Hippocampal formation (tissue), 2 donors: ENCODE data around the gene SCAMP1.
"Not testable (repeated sequence)": the region's sequence is repeated elsewhere in the genome, so short reads cannot be mapped to it uniquely, and the experiment has no call there.

Experiments
- DNase-seq, 2 donors: peaks; one replicate each; lab custom pipeline; 2025; lab: John Stamatoyannopoulos, UW

SCAMP1 gene, protein sequence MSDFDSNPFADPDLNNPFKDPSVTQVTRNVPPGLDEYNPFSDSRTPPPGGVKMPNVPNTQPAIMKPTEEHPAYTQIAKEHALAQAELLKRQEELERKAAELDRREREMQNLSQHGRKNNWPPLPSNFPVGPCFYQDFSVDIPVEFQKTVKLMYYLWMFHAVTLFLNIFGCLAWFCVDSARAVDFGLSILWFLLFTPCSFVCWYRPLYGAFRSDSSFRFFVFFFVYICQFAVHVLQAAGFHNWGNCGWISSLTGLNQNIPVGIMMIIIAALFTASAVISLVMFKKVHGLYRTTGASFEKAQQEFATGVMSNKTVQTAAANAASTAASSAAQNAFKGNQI

DNA sequence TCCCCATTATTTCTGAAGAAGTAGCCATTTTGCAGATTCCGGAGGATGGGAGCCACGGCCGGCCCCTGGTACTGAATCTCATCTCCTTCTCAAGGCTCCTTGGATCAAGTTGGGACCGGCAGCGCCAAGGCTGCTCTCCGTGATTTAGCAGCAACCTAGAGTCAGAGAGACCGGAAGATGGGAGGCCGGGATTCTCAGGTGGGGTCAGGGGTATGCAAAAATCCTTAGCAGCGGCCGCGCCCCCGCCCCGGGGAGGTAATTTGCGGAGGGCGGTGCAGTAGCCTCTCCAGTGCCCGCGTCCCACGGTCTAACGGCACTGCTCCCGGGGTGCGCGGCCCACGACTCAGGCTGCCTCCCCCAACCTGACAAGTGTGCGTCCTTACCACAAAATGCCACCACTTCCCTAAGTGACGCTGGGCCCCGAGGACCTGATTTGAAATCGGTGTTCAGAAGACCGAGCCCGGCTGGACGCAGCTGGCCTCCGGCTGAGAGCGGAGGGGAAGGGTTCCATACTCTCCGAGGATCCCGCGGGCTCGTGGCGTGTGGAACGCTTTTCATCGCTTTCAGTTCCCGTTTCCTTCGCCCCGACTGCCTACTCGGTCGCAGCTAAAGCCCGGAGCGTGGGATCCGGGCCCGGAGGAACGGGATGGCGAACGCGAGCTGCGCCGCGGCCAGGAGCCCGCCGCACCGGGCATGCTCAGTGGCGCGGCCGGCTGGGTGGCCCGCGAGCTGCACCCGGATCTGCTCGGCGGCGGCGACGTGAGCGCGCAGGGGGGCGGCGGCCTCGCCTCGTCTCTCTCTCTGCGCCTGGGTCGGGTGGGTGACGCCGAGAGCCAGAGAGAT, at the start of gene SCAMP1:
Gene SCAMP1 (plus strand): TSS at position 787 of the 843 bp plus-strand sequence. CDS start 55 bp downstream, at position 842.
- DNase-seq = peak; percentile 88 to 90

DNA sequence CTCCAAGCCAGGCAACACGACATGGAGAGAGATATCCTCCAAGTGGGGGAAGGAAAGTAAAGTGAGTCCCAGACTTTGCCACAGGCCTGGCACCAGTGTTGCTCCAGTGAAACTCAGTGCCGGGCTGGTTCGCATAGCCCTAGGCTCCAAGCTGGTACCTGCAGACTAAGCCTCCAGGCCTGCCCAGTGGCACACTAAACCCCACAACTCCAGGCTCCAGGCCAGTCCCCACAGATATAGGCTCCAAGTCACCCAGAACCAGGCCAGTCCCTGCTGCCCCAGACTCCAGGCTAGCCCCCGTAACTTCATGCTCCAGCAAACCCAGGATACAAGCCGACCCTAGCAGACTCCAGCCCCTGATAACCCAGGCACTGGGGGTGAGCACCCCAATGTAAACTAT, 42.9 kb upstream of the SCAMP1 start:
- DNase-seq = no peak

DNA sequence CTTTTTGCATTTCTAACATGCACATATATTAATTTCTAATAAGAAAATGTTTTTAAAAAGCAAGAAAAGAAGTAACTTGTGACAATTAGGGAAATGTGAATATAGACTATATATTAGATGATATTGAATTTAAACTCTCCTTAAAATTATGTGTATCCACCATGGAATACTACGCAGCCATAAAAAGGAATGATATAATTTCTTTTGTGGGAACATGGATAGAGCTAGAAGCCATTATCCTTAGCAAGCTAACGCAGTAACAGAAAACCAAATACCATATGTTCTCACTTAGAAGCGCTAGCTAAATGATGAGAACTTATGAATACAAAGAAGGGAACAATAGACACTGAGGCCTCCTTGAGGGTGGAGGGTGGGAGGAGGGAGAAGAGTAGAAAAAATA, 42.1 kb upstream of the SCAMP1 start:
- DNase-seq = no peak

DNA sequence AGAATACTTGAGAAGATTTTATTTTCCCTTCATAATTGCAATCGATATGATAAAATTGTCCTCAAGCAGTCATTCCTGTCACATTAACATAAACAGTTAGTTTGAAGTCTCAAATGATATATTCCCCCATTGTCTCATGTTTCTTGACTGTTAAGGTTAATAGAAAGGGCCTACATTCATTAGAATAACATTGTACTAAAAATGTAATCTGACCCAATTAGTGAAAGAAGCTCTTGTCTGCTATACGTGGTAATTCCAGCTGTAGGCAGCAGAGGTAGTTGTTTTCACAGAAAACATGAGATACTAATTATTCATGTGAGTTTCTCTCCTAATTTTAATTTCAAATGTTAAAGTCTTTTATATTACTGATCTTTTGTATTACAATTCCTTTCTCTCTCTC, 40.0 kb upstream of the SCAMP1 start:
- DNase-seq = peak in 1 of 2 donors; percentile 13

DNA sequence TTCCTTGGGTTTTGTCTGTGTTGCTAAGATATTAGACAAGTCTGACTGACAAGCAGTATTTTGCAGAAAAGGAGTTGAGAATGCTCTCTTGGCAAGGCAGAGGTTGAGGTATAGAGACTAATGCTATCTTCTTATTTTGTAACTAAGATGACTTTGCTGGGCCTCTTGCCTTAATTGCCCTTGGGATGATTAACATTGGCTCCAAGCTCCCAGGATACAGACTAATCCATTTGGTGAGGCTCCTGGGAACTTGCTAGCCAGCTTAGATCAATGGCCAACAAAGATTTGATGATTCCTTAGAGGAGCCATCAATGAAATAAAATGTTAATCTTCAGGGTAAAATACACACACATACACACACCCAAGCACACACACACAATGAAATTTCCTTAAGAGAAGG, 37.2 kb upstream of the SCAMP1 start:
- no peak for DNase-seq

DNA sequence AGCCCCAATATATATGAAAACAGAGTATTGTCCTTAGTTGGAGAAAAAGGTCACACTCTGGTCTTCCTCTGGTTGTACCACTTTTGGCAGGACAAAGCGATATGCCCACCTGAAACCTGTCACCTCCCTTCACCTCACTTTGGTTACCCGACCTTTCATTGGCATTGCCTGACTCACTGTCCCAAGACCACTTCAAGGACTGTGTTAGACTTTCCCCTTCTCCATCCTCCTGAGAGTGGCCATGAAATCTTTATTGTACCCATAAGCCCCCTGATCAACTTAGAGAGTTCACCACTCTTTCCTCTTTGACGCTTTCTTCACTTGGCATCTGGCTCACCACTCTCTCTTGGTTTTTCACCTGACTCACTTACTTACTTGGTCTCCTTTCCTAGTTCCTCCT, 33.5 kb upstream of the SCAMP1 start:
- DNase-seq = no peak

DNA sequence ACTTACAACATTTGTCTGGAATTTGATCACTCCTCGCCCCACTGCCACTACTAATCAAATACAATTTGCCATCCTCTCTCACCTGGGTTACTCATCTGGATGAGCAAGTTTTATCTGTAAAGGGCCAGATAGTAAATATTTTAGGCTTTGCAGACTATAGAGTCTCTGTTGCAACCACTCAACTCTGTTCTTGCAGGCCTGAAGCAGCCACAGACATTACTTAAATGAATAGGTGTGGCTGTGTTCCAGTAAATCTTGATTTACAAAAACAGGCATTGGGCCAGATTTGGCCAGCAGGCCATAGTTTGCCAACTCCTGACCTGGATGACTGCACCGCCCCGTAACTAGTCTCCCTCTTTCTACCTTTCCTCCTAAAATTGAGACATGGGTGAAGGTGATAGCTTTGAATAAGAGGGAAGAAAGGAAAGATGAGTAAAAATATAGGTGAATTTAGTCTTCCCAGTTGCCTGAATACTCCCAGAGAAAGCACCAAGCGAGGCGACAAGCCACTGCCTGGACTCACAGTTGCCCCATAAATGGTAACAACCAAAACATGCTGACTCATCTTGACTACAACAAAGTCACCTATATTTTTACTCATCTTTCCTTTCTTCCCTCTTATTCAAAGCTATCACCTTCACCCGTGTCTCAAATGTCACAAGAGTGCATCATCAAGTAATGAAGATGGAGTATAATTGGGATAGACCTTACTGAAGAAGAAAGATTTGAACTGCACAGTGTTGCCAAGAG, 32.5 kb upstream of the SCAMP1 start:
- no peak for DNase-seq

DNA sequence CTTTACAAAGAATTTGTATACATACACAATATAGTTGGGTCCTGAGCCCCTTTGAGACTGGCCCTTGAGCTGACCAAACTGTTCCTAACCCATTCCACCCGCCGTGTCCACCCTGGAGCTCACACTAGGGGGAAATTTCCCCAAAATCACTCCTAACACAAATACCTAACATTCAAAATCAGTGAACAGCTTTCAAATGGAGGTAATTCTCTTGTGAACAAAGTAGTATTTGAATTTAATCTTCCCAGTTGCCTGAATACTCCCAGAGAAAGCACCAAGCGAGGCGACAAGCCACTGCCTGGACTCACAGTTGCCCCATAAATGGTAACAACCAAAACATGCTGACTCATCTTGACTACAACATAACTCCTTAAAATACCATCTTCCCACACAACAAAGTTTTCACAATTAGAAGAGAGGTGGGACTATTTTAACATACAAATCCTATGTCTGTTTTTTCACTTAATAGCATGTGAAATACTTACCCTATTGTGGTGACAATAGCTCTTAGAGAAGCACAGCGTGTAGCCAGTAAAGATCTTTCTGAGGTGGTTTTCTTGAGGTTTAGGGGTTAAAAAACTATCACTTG, 31.7 kb upstream of the SCAMP1 start:
- no peak for DNase-seq

DNA sequence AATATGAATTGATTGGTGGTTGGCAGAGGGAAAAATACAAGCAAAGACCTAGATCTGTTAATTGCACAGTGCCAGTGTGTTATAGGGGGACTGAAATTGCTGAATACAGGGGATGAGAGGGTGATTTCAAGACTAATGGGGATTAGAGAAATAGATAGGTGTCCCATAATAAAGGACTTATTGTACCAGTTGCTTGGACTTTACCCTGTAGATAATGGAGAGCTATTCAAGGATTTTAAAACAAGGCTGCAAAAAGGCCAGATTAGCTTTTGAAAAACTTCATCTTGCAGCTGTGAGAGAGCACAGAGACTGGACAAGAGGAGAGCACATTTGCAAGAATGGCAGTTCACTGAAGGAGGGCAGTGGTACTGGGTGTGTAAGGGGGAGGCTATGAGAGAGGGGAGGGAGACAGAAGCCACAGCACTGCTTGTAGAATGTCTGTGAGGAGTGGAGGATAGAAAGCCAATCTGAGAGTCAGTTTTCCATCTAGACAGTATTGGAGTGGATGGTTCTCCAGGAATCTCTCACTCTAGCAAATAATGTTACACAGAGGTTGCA, 28.8 kb upstream of the SCAMP1 start:
- DNase-seq = no peak

DNA sequence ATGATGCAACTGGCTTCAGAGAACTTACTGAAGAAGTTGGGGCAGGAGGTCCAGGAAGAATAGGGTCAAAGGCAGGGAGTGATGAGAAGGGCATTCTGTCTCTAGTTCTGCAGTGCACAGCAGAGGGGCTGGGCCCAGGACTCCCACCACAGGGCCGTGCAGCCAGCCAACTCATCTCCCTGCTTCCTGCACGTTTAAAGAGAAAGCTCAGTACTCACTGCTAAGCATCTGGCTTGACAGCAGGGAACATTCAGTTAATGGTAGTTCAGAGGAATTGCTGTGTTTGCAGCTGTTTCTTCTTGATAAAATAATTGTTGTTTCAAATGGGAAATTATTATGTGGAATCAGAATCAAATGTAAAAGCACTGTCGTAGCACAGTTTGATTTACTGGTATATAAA, 25.6 kb upstream of the SCAMP1 start:
- DNase-seq = no peak

DNA sequence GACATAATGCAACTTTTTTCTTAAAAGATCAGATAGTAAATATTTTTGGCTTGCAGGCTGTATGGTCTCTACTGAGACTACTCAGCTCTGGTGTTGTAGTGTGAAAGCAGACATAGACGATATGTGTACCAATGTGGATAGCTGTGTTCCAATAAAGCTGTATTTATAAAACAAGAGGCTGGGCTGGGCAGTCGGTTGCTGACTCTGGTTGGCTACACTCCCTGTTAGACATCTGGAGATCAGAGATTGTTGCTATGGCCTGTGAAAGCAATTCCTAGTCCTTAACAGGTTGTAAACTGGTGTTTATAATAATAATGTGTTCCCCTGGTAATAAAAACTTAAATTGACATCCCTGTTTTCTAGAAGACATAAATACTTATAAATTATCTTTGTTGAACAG, 24.4 kb upstream of the SCAMP1 start:
- no peak for DNase-seq

DNA sequence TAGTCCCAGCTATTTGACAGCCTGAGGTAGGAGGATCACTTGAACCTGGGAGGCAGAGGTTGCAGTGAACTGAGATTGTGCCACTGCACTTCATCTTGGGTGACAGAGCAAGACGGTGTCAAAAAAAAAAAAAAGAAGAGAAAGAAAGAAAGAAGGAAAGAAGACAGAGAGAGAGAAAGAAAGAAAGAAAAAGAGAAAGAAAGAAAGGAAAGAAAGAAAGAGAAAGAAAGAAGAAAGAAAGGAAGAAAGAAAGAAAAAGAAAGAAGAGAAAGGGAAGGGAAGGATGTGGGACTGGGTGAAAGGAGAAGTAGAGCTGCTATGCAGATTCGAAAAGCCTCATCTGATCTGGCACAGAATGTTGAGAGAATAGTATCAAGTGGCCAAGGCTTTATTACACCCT, 23.7 kb upstream of the SCAMP1 start:
- DNase-seq = no peak

DNA sequence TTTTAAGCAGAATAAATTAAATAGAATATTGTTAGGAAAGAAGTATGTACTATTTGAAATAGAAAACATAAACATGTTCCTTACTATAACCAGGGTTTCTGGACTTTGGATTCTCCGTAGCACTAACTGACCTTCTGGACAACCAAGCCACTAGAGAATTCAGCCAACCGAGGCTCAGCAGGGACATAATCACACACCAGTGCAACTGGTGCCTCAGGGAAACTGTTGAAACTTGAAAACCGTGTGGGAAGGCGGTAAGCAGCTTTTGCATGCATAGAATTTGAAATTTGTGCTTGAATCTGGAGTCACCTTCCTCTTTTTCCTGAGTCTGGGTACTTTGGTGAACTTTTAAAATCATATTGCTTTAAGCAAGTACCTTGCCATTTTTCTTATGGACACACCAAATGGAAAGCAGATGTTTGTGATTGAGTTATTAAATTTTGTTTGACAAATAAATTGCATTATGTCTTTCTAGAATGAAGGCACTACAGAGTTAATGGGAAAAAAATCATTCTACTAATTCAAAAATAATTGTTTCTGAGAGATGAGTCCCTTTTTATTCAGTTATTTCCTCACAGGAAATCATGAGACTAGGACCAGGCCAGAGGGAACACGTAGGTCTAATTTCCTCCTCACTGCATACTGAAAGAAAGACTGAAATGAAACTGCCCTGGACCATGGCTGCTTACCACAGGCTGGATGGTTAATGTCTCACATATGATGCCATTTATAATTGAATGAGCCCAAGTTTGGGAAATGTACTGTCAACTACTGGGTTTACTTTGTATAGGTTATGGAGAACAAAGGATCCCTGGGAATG, 20.6 kb upstream of the SCAMP1 start:
- DNase-seq = no peak

DNA sequence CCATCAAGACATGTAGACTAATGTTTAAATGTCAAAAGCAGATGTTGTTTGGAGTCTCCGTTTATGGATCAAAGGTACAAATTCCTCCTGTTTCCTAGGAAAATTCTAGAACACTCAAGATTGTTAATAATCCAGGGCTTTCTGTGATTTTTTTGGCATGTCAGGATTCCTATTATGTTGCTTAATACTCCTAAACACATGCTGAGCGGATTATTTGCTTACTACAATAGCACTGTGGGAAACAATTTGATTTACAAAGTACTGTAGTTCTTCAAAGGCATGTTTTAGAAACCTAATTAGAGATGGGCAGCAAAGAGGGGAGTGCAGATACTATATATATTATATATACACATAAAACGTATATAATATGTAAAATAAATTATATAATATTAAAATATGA, 19.0 kb upstream of the SCAMP1 start:
- DNase-seq = no peak

DNA sequence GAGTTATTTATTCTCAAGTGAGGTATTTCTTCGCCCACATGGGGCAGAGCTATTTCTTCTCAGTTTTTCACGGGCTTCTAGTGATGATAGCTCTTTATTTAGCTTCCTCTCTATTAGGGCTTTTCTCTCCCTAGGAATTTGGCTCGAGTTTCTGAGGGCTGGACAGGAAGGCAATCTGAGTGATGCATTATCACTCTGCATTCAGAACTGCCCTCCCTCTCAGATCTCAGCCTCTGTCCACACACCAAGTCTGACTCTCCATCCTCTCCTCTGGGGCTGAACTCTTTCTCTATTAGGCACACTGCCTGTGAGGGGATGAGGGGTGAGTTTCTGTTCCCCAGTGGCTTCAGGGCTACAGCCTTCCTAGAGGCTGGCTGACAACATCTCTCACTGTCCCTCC, 14.9 kb upstream of the SCAMP1 start:
- no peak for DNase-seq

DNA sequence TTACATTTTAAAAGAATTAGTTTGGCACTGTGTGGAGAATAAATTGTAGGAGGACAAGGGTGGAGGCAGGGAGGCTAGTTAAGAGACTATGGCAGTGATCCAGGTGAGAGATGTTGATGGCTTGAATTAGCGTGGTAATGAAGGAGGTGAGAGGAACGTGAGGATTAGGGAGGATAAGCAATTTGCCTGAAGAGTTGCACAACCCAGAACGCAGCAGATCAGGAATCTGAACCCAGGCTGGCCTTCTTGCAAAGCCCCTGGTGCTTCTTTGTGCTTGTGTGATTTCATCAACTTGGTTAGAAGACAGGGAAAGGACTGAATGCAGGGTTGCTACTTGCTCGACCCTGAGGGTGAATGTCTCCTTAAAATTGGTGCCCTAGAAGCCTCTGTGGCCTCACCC, 6.9 kb upstream of the SCAMP1 start:
- no peak for DNase-seq

DNA sequence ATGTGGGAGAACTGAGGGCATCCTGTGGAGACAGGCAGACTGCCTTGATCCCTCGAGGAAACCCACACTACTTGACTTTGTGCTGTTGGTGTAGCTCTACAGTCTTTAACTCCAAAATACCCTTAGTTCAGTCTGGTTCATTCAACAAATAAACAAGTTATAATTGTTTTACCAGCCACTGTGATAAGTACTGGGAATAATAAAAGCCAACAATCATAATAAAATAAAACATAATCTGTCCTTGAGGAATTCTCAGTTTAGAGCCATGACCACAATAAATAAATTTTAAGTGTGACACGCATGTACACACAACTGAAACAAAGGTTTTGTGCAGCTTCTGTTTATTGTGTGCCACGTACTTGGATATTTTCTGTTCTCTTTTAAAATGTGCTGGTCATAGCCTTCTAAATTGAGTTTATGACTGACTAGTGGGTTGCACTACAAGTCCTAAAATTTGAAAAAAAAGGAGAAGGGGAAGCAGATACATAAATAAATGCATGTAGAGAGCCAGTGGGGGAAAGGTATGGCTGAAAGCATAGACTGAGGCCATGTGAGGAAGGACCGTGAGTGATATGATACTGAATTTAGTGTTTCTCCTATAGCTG, 6.2 kb upstream of the SCAMP1 start:
- DNase-seq = no peak

DNA sequence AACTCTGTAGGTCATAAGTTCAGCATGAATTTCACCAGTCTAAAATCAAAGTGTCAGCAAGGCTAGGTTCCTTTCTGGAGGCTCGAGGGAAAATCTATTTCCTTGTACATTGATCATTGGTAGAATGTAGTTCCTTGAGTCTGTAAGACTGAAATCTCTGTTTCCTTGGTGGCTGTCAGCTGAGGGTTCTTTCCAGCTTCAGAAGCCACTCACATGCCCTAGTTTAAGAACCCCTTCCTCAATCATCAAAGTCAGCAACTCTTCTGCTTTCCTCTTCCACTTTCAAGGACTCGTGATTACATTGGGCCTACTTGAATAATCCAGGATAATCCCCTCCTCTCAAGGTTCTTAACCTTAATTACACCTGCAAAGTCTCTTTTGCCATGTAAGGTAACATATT, 4.9 kb upstream of the SCAMP1 start:
- no peak for DNase-seq

DNA sequence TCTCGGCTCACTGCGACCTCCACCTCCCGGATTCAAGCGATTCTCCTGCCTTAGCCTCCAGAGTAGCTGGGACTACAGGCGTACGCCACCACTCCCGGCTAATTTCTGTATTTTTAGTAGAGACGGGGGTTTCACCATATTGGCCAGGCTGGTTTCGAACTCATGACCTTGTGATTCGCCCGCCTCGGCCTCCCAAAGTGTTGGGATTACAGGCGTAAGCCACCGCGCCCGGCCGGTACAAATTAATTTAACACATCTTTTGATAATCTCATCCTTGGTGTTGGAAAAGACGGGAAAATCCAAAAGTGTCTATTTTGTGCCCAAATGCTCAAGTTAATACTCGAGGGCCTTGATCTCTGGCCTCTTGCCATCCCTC, 974 bp upstream of the SCAMP1 start:
- DNase-seq = not testable (repeated sequence)

DNA sequence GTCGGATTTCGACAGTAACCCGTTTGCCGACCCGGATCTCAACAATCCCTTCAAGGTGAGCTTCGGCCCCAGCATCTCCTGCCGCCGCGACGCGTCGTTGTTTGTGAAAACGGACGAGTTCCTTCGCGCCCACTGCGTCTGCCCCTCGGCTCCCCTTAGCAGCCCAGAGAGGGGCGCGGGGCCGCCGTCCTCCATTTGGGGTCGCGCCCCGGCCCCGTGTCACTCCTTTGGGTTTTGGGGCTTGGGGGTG, 182 bp downstream of the SCAMP1 start:
- DNase-seq = no peak
